Measurements from ENCODE around the gene KIAA1586. TPM values are rescaled to one million over a fixed set of nuclear protein-coding genes. Genes with fewer than 3 reads are reported as not detected.
"Not testable (repeated sequence)": the region's sequence is repeated elsewhere in the genome, so short reads cannot be mapped to it uniquely, and the experiment has no call there.

KIAA1586 gene
- total and polyA plus RNA-seq, 2 of the 13 experiments (the other 11 are each of a cell fraction or from before 2014, with no cell fraction given) = 5.5 to 16.9 TPM

DNA sequence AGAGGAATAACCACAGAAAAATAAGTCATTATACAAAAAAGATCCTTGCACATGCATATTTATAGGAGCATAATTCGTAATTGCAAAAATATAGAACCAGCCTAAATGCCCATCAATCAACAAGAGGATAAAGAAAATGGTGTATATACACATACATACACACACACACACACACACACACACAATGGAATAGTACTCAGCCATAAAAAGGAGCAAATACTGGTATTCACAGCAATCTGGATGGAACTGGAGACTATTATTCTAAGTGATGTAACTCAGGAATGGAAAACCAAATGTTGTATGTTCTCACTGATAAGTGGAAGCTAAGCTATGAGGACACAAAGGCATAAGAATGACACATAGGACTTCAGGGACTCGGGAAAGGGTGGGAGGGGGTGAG lies 1.9 kb upstream of the KIAA1586 start:
- FAIRE-seq (no peak), DNase-seq (ENCODE audit: low spot score) (no peak), ATAC-seq (no peak)
- Histone ChIP-seq H4K20me1 (ENCODE audit: insufficient read depth, low read length) (no peaks in the 10 kb centered on the region), H3K36me3 (replicated peaks in 1 of 2; ENCODE audit: control insufficient read depth in 1 of 2, insufficient read depth in 2 of 2, low read length in 2 of 2) (no peaks in the 10 kb centered on the region; a peak in 1 of 5 replicates), H2AFZ (ENCODE audit: low read length) (no peak overlapping the region), H3K79me2 (ENCODE audit: insufficient read depth, low read length) (peaks cover 18% of the 10 kb centered on the region), H3K4me3 (replicated peaks in 1 of 3; ENCODE audit: insufficient read depth in 1 of 3, low read depth in 2 of 3, low read length in 3 of 3) (no peak overlapping the region), H3K27ac (ENCODE audit: extremely low read length, insufficient read depth, low read length) (no peak overlapping the region), H3K4me1 (ENCODE audit: insufficient read depth, low read length) (peaks cover 26% of the 10 kb centered on the region), H3K4me2 (ENCODE audit: low read depth, low read length) (no peak overlapping the region), H3K9ac (ENCODE audit: insufficient read depth, low read depth, low read length) (no peak overlapping the region), H3K27me3 (ENCODE audit: control insufficient read depth in 1 of 2, insufficient read depth in 2 of 2, low read length in 2 of 2) (peaks cover 2 to 6% of the 10 kb centered on the region in 2 experiments; a peak in 2 of 5 replicates), H3K9me3 (ENCODE audit: low read length) (no peaks in the 10 kb centered on the region)
- intact Hi-C loops (cut with micrococcal nuclease; ENCODE audit: unreplicated experiment) (no loop called here), in situ Hi-C loops (cut with HindIII; ENCODE audit: extremely low pct_ligation_motif_present, low pct_unique_long_range_greater_than_20kb) (loop anchor here (25.0 kb wide), 1 partner anchor 268 kb away; the partner anchor contains the start of gene PRIM2)
- WGBS (ENCODE audit: low lambda C conversion rate) = 74% methylated on average over 2 of the region's 2 CpGs
- ChIA-PET POLR2A (no interaction called here), CTCF (ENCODE audit: low intra/inter-chr PET ratio, low total read pairs) (no interaction called here)
- BruUV-seq (replicated peaks) = no TSS peak
- no peak for TF ChIP-seq SP5 (CRISPR knock-in tag; IDR thresholded peaks at IDR 0.05; ENCODE audit: borderline replicate concordance, low read depth)
- TF ChIP-seq ISL2 (CRISPR knock-in tag; IDR thresholded peaks at IDR 0.05) = no peak

DNA sequence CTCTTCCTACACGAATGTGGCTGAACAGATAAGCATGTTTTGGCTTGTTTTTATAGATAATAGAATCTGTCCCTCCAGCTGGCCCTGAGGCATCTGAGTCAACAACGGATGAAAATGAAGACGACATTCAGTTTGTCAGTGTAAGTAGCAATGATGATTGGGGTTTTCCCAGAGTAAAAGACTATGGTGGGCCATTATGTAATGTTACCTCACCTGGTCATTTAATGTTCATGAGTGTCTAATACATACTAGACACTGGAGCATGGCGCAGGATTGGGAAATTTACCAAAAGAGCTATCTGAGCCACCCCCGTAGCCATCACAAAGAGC lies 728 bp downstream of the KIAA1586 start:
- H3K9me3 ChIP-seq (ENCODE audit: low read length); H4K20me1 ChIP-seq (ENCODE audit: insufficient read depth, low read length); H2AFZ ChIP-seq (ENCODE audit: low read length); H3K4me3 ChIP-seq (replicated peaks in 1 of 3; ENCODE audit: insufficient read depth in 1 of 3, low read depth in 2 of 3, low read length in 3 of 3); H3K4me2 ChIP-seq (ENCODE audit: low read depth, low read length); H3K27ac ChIP-seq (ENCODE audit: extremely low read length, insufficient read depth, low read length); CTCF ChIA-PET (ENCODE audit: low intra/inter-chr PET ratio, low total read pairs); H3K9ac ChIP-seq (ENCODE audit: insufficient read depth, low read depth, low read length); H3K27me3 ChIP-seq (ENCODE audit: control insufficient read depth in 1 of 2, insufficient read depth in 2 of 2, low read length in 2 of 2); BruUV-seq (replicated peaks); DNase-seq (ENCODE audit: low spot score): not testable (repeated sequence)
- intact Hi-C loops (cut with micrococcal nuclease; ENCODE audit: unreplicated experiment) = loop anchor here (2.0 to 5.0 kb wide), 3 partner anchors 42 to 170 kb away; partner anchors contain the start of gene BEND6
- Histone ChIP-seq H3K79me2 (ENCODE audit: insufficient read depth, low read length) (peaks cover 35% of the 10 kb centered on the region), H3K4me1 (ENCODE audit: insufficient read depth, low read length) (peaks cover 29% of the 10 kb centered on the region), H3K36me3 (replicated peaks in 1 of 2; ENCODE audit: control insufficient read depth in 1 of 2, insufficient read depth in 2 of 2, low read length in 2 of 2) (peaks cover 5 to 17% of the 10 kb centered on the region in 2 experiments; a peak in 4 of 5 replicates)
- peak; percentile 28 for ATAC-seq
- peak; percentile 70 for FAIRE-seq
- POLR2A ChIA-PET = interaction anchor here (0.8 kb wide), 1 partner anchor 125 kb away, joined by 3 read pairs; the partner anchor contains the start of gene BAG2
- no CpG with 5 or more reads among the region's 5 CpGs for WGBS (ENCODE audit: low lambda C conversion rate)
- in situ Hi-C loops (cut with HindIII; ENCODE audit: extremely low pct_ligation_motif_present, low pct_unique_long_range_greater_than_20kb) = loop anchor here (25.0 kb wide), 1 partner anchor 265 kb away; the partner anchor contains the start of gene PRIM2

DNA sequence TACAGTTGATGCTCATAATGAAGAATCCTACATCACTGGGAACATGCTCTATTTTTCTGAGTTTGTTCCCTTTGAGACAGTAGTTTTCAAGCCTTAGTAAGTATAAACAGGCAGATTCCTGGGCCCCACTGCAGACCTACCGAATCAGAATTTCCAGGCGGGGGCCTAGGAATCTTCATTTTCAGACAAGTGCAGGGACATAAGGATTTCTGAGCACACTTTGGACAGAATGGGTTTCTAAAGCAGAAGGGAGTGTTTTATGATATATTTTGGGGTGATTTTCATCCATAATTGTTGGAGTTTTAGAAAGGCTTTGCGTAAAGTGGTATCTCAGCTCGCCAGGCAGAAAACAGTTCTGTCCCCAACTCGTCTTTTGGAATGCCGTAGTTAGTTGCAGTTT lies 1.4 kb downstream of the KIAA1586 start:
- H3K36me3 ChIP-seq (replicated peaks in 1 of 2; ENCODE audit: control insufficient read depth in 1 of 2, insufficient read depth in 2 of 2, low read length in 2 of 2) = peaks cover 5 to 20% of the 10 kb centered on the region in 2 experiments; a peak in 4 of 5 replicates
- ATAC-seq = not testable (repeated sequence)

More for the DNA sequence above, 1.4 kb downstream of the KIAA1586 start:
- H3K27ac ChIP-seq (ENCODE audit: extremely low read length, insufficient read depth, low read length); POLR2A ChIA-PET; H4K20me1 ChIP-seq (ENCODE audit: insufficient read depth, low read length); CTCF ChIA-PET (ENCODE audit: low intra/inter-chr PET ratio, low total read pairs); H3K27me3 ChIP-seq (ENCODE audit: control insufficient read depth in 1 of 2, insufficient read depth in 2 of 2, low read length in 2 of 2); H3K9me3 ChIP-seq (ENCODE audit: low read length); H2AFZ ChIP-seq (ENCODE audit: low read length); FAIRE-seq; DNase-seq (ENCODE audit: low spot score): not testable (repeated sequence)
- BruUV-seq (replicated peaks) = TSS peak; percentile 53
- H3K79me2 ChIP-seq (ENCODE audit: insufficient read depth, low read length) = peaks cover 35% of the 10 kb centered on the region
- peak overlapping the region; percentile 6 to 38 (median 19); a peak in 4 of 6 replicates for H3K4me3 ChIP-seq (replicated peaks in 1 of 3; ENCODE audit: insufficient read depth in 1 of 3, low read depth in 2 of 3, low read length in 3 of 3)
- intact Hi-C loops (cut with micrococcal nuclease; ENCODE audit: unreplicated experiment) = loop anchor here (2.0 to 5.0 kb wide), 3 partner anchors 41 to 169 kb away; partner anchors contain the start of gene BEND6
- H3K4me1 ChIP-seq (ENCODE audit: insufficient read depth, low read length) = peaks cover 29% of the 10 kb centered on the region
- peak overlapping the region; percentile 64 for H3K4me2 ChIP-seq (ENCODE audit: low read depth, low read length)
- 75% methylated on average over 6 of the region's 6 CpGs for WGBS (ENCODE audit: low lambda C conversion rate)
- in situ Hi-C loops (cut with HindIII; ENCODE audit: extremely low pct_ligation_motif_present, low pct_unique_long_range_greater_than_20kb) = loop anchor here (25.0 kb wide), 1 partner anchor 264 kb away; the partner anchor contains the start of gene PRIM2
- peak overlapping the region; percentile 35; the same call in 1 of the 2 replicates for H3K9ac ChIP-seq (ENCODE audit: insufficient read depth, low read depth, low read length)
